ENCODE results near the gene SDC3.

Gene SDC3

DNA sequence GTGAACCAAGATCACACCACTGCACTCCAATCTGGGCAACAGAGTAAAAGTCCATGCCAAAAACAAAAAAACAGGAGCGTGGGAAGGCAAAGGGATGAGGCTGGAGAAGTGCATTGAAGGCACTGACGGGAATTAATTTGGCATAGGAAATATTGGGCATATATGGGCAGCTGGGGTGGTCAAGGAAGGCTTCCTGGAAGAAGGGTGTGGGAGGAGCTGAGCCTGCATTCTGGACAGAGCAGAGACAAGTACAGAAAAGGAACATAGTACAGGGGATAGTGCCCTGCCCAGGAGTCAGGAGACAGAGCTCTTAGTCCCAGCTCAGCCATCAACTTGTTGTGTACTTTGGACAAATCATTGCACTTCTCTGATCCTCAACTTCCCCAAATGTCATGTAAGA lies 11.7 kb downstream of the SDC3 start:
- peaks cover 29% of the 10 kb centered on the region for H3K4me1 ChIP-seq (ENCODE audit: control insufficient read depth, insufficient read depth, low read length, poor library complexity, severe bottlenecking)
- no peak overlapping the region for H3K27ac ChIP-seq (ENCODE audit: low read depth, low read length, severe bottlenecking)
- no peak overlapping the region for H3K4me3 ChIP-seq (ENCODE audit: extremely low read depth, insufficient read depth, low read length, poor library complexity, severe bottlenecking)
- H3K9me3 ChIP-seq (ENCODE audit: control insufficient read depth, low read length), result no peaks in the 10 kb centered on the region
- H3K36me3 ChIP-seq (ENCODE audit: control insufficient read depth, insufficient read depth, low read length), result peaks cover 3% of the 10 kb centered on the region
- WGBS, 2 experiments (ENCODE audit: insufficient coverage in 2 of 2), result 100% methylated on average over 2 of the region's 2 CpGs

DNA sequence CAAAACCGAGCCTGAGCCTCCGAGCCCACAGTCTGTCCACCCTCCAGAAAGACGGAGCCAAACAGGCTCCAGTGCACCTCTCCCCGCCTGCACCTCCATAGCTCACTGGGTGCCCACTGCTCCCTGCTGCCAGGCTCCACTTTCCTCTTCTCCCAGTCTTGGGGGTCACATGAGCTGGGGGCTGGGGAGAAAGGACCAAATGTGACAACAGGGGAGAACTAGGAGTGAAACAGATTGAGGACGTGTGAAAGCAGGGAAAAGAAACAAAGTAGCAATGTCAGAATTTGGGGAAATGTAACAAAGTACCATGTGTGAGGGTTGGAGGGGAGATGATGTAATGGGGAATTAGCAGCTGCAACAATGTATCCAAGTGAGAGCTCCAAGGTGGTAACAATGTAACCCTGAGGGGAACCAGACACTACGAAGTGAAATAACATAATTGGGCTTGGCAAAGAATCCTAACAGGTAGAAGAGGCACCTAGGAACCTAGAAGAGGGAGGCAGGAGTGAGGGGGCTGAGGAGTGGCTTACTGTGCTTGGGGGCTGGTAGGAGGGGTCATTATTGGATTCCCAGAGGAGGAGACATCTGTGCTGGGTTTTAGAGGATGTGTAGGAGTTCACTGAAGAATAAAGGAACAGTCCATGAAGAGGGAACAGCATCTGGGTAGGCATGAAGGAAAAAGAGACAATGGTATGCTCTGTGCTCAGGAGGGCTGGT lies 12.5 kb downstream of the SDC3 start:
- peaks cover 22% of the 10 kb centered on the region for H3K4me1 ChIP-seq (ENCODE audit: control insufficient read depth, insufficient read depth, low read length, poor library complexity, severe bottlenecking)
- no peak overlapping the region for H3K4me3 ChIP-seq (ENCODE audit: extremely low read depth, insufficient read depth, low read length, poor library complexity, severe bottlenecking)
- peak overlapping the region; percentile 41 for H3K27ac ChIP-seq (ENCODE audit: low read depth, low read length, severe bottlenecking)
- WGBS, 2 experiments (ENCODE audit: insufficient coverage in 2 of 2), result 35 to 62% methylated on average over 2 to 5 of the region's 6 CpGs
- peaks cover 3% of the 10 kb centered on the region for H3K36me3 ChIP-seq (ENCODE audit: control insufficient read depth, insufficient read depth, low read length)
- H3K9me3 ChIP-seq (ENCODE audit: control insufficient read depth, low read length), result no peaks in the 10 kb centered on the region

DNA sequence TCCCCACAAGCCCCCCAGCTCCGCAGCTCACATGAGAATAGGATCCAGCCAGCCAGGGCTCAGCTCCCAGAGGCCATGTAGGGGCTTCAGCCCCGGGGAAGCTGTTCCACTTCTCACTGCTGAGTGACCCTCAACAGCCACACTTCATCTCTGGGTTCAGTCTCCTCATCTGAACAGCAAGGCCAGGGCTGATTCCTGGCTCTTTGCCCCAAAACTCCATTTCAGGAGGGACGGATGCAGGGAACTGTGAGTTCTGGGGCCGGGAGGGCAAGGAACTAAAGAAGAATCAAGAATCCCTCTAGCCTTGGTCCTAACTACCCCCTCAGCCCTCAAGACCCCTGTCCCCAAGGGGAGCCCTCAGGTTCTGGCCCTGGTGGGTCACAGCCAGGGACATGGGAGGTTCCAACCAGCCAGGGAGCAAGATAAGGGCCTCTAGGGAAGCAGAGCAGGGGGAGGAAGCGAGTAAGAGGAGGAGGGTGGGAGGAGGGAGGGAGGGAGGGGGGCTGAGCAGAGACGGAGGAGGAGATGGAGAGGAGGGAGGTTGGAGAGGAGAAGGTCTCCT lies 13.1 kb downstream of the SDC3 start:
- Histone ChIP-seq H3K4me3 (ENCODE audit: extremely low read depth, insufficient read depth, low read length, poor library complexity, severe bottlenecking) (no peak overlapping the region), H3K9me3 (ENCODE audit: control insufficient read depth, low read length) (no peaks in the 10 kb centered on the region), H3K4me1 (ENCODE audit: control insufficient read depth, insufficient read depth, low read length, poor library complexity, severe bottlenecking) (peaks cover 20% of the 10 kb centered on the region), H3K36me3 (ENCODE audit: control insufficient read depth, insufficient read depth, low read length) (peaks cover 3% of the 10 kb centered on the region), H3K27ac (ENCODE audit: low read depth, low read length, severe bottlenecking) (no peak overlapping the region)
- 83 to 93% methylated on average over 2 to 3 of the region's 6 CpGs for WGBS, 2 experiments (ENCODE audit: insufficient coverage in 2 of 2)

DNA sequence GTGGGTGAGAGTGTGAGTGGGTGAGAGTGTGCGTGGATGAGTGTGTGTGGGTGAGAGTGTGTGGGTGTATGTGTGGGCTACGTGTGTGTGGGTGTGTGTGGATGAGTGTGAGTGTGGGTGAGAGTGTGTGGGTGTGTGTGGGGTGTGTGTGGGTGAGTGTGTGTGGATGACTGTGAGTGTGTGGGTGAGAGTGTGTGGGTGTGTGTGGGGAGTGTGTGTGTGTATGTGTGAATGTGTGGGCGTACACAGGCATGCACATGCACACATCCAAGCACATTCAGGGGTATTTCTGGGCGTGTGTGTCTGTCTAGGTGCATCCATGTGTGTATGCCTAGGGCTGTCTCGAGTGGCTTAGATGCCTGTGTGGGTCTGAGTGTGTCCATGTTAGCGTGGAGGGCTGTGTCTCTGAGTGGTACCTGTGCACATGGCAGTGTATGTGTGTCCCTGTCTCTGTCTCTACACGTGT lies 14.0 kb downstream of the SDC3 start:
- Histone ChIP-seq H3K36me3 (ENCODE audit: control insufficient read depth, insufficient read depth, low read length) (no peaks in the 10 kb centered on the region), H3K9me3 (ENCODE audit: control insufficient read depth, low read length) (no peaks in the 10 kb centered on the region), H3K27ac (ENCODE audit: low read depth, low read length, severe bottlenecking) (no peak overlapping the region), H3K4me1 (ENCODE audit: control insufficient read depth, insufficient read depth, low read length, poor library complexity, severe bottlenecking) (peaks cover 20% of the 10 kb centered on the region), H3K4me3 (ENCODE audit: extremely low read depth, insufficient read depth, low read length, poor library complexity, severe bottlenecking) (no peak overlapping the region)
- WGBS, 2 experiments (ENCODE audit: insufficient coverage in 2 of 2), result 71 to 76% methylated on average over 4 to 6 of the region's 7 CpGs

DNA sequence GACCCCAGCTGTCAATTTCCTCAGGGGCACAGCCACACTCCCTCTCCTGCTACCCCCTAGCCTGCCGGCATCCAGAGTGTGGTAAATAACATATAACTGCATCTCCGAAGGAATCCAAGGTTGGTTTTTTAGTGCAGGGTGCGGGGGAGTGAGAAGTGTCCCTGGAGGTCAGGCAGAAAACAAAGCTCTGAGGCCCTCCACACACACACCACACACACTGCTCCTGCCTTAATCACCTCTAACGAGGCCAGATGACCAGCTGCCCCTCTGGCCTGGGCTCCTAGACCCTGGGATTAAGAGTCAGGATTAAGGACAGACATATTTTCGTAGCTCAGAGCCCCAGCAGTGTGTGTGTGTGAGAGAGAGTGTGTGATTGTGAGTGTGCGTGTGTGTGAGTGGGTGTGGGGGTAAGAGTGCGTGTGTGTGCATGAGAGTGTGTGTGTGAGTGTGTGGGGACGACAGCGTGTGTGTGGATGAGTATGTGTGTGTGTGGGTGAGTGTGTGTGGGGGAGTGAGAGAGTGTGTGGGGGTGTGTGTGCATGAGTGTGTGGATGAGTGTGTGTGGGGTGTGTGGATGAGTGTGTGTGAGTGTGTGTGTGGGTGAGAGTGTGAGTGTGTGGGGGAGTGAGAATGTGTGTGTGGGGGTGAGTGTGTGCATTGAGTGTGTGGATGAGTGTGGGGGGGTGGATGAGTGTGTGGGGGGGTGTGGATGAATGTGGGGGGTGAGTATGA lies 14.6 kb downstream of the SDC3 start:
- peaks cover 23% of the 10 kb centered on the region for H3K4me1 ChIP-seq (ENCODE audit: control insufficient read depth, insufficient read depth, low read length, poor library complexity, severe bottlenecking)
- H3K9me3 ChIP-seq (ENCODE audit: control insufficient read depth, low read length), result no peaks in the 10 kb centered on the region
- no peak overlapping the region for H3K4me3 ChIP-seq (ENCODE audit: extremely low read depth, insufficient read depth, low read length, poor library complexity, severe bottlenecking)
- H3K27ac ChIP-seq (ENCODE audit: low read depth, low read length, severe bottlenecking), result no peak overlapping the region
- 77 to 91% methylated on average over 6 to 7 of the region's 9 CpGs for WGBS, 2 experiments (ENCODE audit: insufficient coverage in 2 of 2)
- H3K36me3 ChIP-seq (ENCODE audit: control insufficient read depth, insufficient read depth, low read length), result no peaks in the 10 kb centered on the region

DNA sequence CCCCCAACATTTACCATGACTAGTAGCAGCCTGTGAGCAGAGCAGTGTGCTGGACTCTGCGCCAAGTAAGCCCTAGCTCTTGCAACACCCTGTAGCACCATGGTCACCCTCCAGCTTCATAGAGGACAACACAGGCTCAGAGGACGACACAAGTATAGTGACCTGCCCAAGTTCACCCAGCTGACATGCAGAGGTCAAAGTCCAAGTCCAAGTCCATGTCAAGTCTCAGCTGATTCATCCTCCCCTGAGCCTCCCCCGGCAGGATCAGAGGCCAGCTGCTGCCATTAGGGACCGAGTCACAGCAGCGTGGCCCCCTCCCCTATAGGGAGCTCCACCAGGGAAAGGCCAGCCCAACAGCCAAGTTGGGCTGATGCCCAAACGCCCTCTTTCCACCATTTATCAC lies 15.9 kb downstream of the SDC3 start:
- Histone ChIP-seq H3K27ac (ENCODE audit: low read depth, low read length, severe bottlenecking) (no peak overlapping the region), H3K9me3 (ENCODE audit: control insufficient read depth, low read length) (no peaks in the 10 kb centered on the region), H3K36me3 (ENCODE audit: control insufficient read depth, insufficient read depth, low read length) (no peaks in the 10 kb centered on the region), H3K4me3 (ENCODE audit: extremely low read depth, insufficient read depth, low read length, poor library complexity, severe bottlenecking) (no peak overlapping the region), H3K4me1 (ENCODE audit: control insufficient read depth, insufficient read depth, low read length, poor library complexity, severe bottlenecking) (peaks cover 36% of the 10 kb centered on the region)
- 93 to 100% methylated on average over 4 to 5 of the region's 6 CpGs for WGBS, 2 experiments (ENCODE audit: insufficient coverage in 2 of 2)

DNA sequence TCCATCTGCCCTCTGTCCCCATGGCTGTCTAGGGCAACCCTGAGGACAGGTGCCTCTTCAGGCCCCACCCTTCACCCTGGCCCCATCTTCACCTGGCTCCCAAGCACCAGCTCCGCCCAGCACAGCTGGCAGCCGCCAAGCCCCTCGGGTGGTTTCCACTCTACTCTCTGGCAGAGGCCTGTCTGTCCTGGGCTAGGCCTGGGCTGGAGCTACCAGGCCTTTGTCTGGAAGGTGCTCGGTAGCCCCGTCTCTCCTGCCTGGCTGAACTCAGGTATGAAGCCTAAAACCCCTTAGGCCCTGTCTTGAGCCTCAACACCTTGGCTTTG lies 17.4 kb downstream of the SDC3 start:
- 89 to 98% methylated on average over 4 to 5 of the region's 5 CpGs for whole genome bisulfite sequencing, 2 experiments (ENCODE audit: insufficient coverage in 2 of 2)
- Histone ChIP-seq H3K4me3 (ENCODE audit: extremely low read depth, insufficient read depth, low read length, poor library complexity, severe bottlenecking) (no peak overlapping the region), H3K4me1 (ENCODE audit: control insufficient read depth, insufficient read depth, low read length, poor library complexity, severe bottlenecking) (peaks cover 38% of the 10 kb centered on the region), H3K27ac (ENCODE audit: low read depth, low read length, severe bottlenecking) (no peak overlapping the region), H3K36me3 (ENCODE audit: control insufficient read depth, insufficient read depth, low read length) (no peaks in the 10 kb centered on the region), H3K9me3 (ENCODE audit: control insufficient read depth, low read length) (no peaks in the 10 kb centered on the region)

DNA sequence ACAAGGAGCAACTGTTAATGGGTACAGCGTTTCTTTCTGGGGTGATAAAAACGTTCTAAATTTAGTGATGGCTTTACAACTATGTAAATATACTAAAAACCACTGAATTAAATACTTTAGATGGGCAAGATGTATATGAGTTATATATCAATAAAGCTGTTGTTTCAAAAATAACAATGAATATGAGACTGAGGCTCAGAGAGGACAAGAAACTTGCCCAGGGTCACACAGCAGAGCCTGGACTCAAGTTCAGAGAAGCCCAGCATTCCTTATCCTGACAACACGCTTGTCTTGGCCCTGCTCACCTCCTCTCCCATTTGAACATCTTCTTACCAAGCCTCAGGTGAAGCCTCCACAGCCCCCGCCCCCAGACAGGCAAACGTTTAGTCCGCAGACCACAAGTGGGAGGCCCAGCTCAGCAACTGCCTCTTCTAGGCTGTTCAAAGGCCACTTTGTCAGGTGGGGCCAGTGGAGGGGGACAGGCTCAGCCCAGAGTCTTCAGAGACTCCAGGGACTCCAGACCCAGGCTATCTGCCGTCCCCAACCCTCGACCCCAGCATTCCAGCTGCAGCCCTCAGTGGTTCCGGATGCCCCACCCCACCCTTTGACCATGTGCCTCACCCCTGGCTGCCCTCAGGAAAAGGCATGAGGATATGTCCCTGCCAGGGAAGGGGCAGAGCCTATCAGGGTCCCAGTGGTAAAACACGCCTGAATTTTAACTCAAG lies 17.9 kb downstream of the SDC3 start:
- Histone ChIP-seq H3K4me3 (ENCODE audit: extremely low read depth, insufficient read depth, low read length, poor library complexity, severe bottlenecking) (no peak overlapping the region), H3K36me3 (ENCODE audit: control insufficient read depth, insufficient read depth, low read length) (no peaks in the 10 kb centered on the region), H3K9me3 (ENCODE audit: control insufficient read depth, low read length) (no peaks in the 10 kb centered on the region), H3K27ac (ENCODE audit: low read depth, low read length, severe bottlenecking) (no peak overlapping the region), H3K4me1 (ENCODE audit: control insufficient read depth, insufficient read depth, low read length, poor library complexity, severe bottlenecking) (peaks cover 33% of the 10 kb centered on the region)
- 93 to 95% methylated on average over 7 to 8 of the region's 10 CpGs for WGBS, 2 experiments (ENCODE audit: insufficient coverage in 2 of 2)

DNA sequence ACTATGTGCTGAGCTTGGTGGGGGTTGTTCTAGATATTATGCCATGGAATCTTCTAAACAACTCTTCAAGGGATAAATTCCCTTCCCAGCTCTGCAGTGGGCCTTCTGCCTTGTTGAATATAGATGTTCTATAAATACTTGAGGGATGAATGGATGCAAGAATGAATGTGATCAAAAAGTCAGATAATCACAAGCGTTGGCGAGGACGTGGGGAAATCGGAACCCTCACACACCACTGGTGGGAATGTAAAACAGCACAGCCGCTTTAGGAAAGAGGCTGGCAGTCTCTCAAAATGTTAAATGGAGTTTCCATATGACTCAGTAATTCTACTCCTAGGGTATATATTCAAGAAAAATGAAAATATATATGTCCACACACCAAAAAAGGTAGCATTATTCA lies 19.0 kb downstream of the SDC3 start:
- Histone ChIP-seq H3K36me3 (ENCODE audit: control insufficient read depth, insufficient read depth, low read length) (no peaks in the 10 kb centered on the region), H3K9me3 (ENCODE audit: control insufficient read depth, low read length) (no peaks in the 10 kb centered on the region), H3K27ac (ENCODE audit: low read depth, low read length, severe bottlenecking) (no peak overlapping the region), H3K4me1 (ENCODE audit: control insufficient read depth, insufficient read depth, low read length, poor library complexity, severe bottlenecking) (peaks cover 26% of the 10 kb centered on the region), H3K4me3 (ENCODE audit: extremely low read depth, insufficient read depth, low read length, poor library complexity, severe bottlenecking) (no peak overlapping the region)
- 94% methylated on average over 4 of the region's 5 CpGs; no CpG with 5 or more reads in 1 of the 2 experiments for WGBS, 2 experiments (ENCODE audit: insufficient coverage in 2 of 2)

DNA sequence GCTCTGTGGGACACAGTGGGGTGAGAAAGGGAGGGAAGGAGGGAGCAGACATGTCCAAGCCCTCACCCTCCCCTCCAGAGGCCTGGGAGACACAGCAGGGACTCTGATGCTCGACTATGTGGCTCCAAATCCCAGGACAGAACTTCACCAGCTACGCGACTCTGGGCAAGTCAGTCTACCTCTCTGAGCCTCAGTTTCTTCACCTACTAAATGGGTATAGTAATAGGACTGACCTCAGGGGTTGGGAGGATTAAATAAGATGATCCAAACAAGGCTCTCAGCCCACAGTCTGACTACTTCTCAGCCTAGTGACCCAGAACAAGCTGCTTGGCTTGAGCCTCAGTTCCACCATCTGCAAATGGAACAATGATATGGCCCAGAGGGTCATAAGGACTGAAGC lies 19.6 kb downstream of the SDC3 start:
- Histone ChIP-seq H3K27ac (ENCODE audit: low read depth, low read length, severe bottlenecking) (peak overlapping the region; percentile 92), H3K9me3 (ENCODE audit: control insufficient read depth, low read length) (no peaks in the 10 kb centered on the region), H3K4me3 (ENCODE audit: extremely low read depth, insufficient read depth, low read length, poor library complexity, severe bottlenecking) (no peak overlapping the region), H3K36me3 (ENCODE audit: control insufficient read depth, insufficient read depth, low read length) (no peaks in the 10 kb centered on the region), H3K4me1 (ENCODE audit: control insufficient read depth, insufficient read depth, low read length, poor library complexity, severe bottlenecking) (peaks cover 29% of the 10 kb centered on the region)
- 60 to 90% methylated on average over 1 to 2 of the region's 3 CpGs for WGBS, 2 experiments (ENCODE audit: insufficient coverage in 2 of 2)
